GM21717 (cell line): ENCODE results near the gene CUL9.
"Not testable (repeated sequence)": the region's sequence is repeated elsewhere in the genome, so short reads cannot be mapped to it uniquely, and the experiment has no call there.

ENCODE experiments used
- ATAC-seq: cut with Tn5 transposase; IDR thresholded peaks from one replicate; pipeline ENCODE4 v1.9.1; 2021; ENCODE audit warnings: mild to moderate bottlenecking, moderate library complexity; ENCODE audit not compliant: unreplicated experiment

CUL9 gene

GRCh38 chr6:43181942-43182860, at the start of gene CUL9:
Gene CUL9, plus strand, starts transcription at chr6:43182196. Its CDS starts 2,115 bp downstream, at chr6:43184311.
- ATAC-seq = peak; percentile 78

GRCh38 chr6:43138267-43138666, 43.7 kb upstream of the CUL9 start:
- no peak for ATAC-seq

GRCh38 chr6:43139973-43140372, 42.0 kb upstream of the CUL9 start:
- ATAC-seq = not testable (repeated sequence)

- no peak for ATAC-seq
Observed at GRCh38 chr6:43141644-43142043, 40.4 kb upstream of the CUL9 start.

GRCh38 chr6:43142101-43142500, 39.9 kb upstream of the CUL9 start:
- no peak for ATAC-seq

GRCh38 chr6:43143235-43144128, 38.5 kb upstream of the CUL9 start:
- ATAC-seq = no peak

- no peak for ATAC-seq
Observed at GRCh38 chr6:43144879-43145278, 37.1 kb upstream of the CUL9 start.

- ATAC-seq = no peak
Observed at GRCh38 chr6:43146261-43146660, 35.7 kb upstream of the CUL9 start.

GRCh38 chr6:43146709-43147688, 35.0 kb upstream of the CUL9 start:
- no peak for ATAC-seq

- no peak for ATAC-seq
Observed at GRCh38 chr6:43147691-43148477, 34.1 kb upstream of the CUL9 start.

GRCh38 chr6:43149265-43149664, 32.7 kb upstream of the CUL9 start:
- no peak for ATAC-seq

- ATAC-seq = no peak
Observed at GRCh38 chr6:43150051-43150751, 31.8 kb upstream of the CUL9 start.

GRCh38 chr6:43159599-43159998, 22.4 kb upstream of the CUL9 start:
- ATAC-seq = no peak

- ATAC-seq = no peak
Observed at GRCh38 chr6:43163899-43164298, 18.1 kb upstream of the CUL9 start.

GRCh38 chr6:43170417-43170930, 11.5 kb upstream of the CUL9 start:
- ATAC-seq = no peak

- ATAC-seq = peak; percentile 44
Observed at GRCh38 chr6:43170931-43171706, 10.9 kb upstream of the CUL9 start, which contains the start of gene SRF. Gene SRF, plus strand, starts transcription at chr6:43171269. Its CDS starts 388 bp downstream, at chr6:43171657.

- ATAC-seq = no peak
Observed at GRCh38 chr6:43171707-43172103, 10.3 kb upstream of the CUL9 start.
